ENCODE results near the gene CLDN22. TPM values are rescaled to one million over a fixed set of nuclear protein-coding genes. Genes with fewer than 3 reads are reported as not detected.

Gene CLDN22
- total and polyA plus RNA-seq, 2 of the 8 experiments (the other 6 are each of a cell fraction or from before 2014, with no cell fraction given): not detected

GRCh38 chr4:183358215-183358755 is 38.2 kb upstream of the CLDN22 start:
- Histone ChIP-seq H4K8ac (ENCODE audit: extremely low read depth, insufficient read depth, low read length) (no peak overlapping the region), H4K20me1 (replicated peaks in 1 of 2; ENCODE audit: control insufficient read depth in 1 of 2, insufficient read depth in 2 of 2, low read length in 2 of 2) (no peaks in the 10 kb centered on the region), H3K23me2 (ENCODE audit: low read depth, low read length) (no peaks in the 10 kb centered on the region), H4K91ac (replicated peaks; ENCODE audit: insufficient read length, low read length) (no peak overlapping the region), H3K4me2 (ENCODE audit: insufficient read depth in 1 of 2, low read depth in 2 of 2, low read length in 2 of 2) (no peak overlapping the region), H3K23ac (ENCODE audit: insufficient read length) (no peak overlapping the region), H2AK5ac (ENCODE audit: low read depth, low read length) (no peak overlapping the region), H3K56ac (replicated peaks; ENCODE audit: insufficient read length, low read depth, low read length) (no peak overlapping the region), H2BK5ac (ENCODE audit: low read depth, low read length) (no peak overlapping the region), H2AFZ (ENCODE audit: low read length) (no peak overlapping the region), H2BK12ac (ENCODE audit: low read depth, low read length) (no peak overlapping the region), H3K79me2 (ENCODE audit: control insufficient read depth in 1 of 2, insufficient read depth in 2 of 2, low read length in 2 of 2) (no peaks in the 10 kb centered on the region), H3K4me3 (ENCODE audit: extremely low read depth in 1 of 4, insufficient read depth in 2 of 4, low read depth in 3 of 4, low read length in 4 of 4) (no peak overlapping the region), H3K14ac (ENCODE audit: insufficient read length) (no peak overlapping the region), H3K79me1 (ENCODE audit: low read depth, low read length) (no peaks in the 10 kb centered on the region), H3K18ac (ENCODE audit: extremely low read depth, low read length) (no peak overlapping the region), H3K27ac (ENCODE audit: low read depth, low read length) (no peak overlapping the region), H3K4me1 (replicated peaks in 1 of 4; ENCODE audit: control insufficient read depth in 3 of 4, insufficient read depth in 4 of 4, low read length in 3 of 4) (peaks cover 0 to 3% (median 1%) of the 10 kb centered on the region in 4 experiments; a peak in 3 of 7 replicates), H3K9me3 (ENCODE audit: insufficient read depth in 2 of 2, low read depth in 1 of 2, low read length in 1 of 2) (no peaks in the 10 kb centered on the region), H3K36me3 (ENCODE audit: control insufficient read depth in 2 of 4, insufficient read depth in 4 of 4, low read length in 3 of 4) (no peaks in the 10 kb centered on the region), H2BK15ac (ENCODE audit: low read length) (no peak overlapping the region), H2BK120ac (replicated peaks; ENCODE audit: low read depth, low read length) (no peak overlapping the region), H3K27me3 (replicated peaks in 1 of 4; ENCODE audit: control insufficient read depth in 3 of 4, extremely low read depth in 1 of 4, insufficient read depth in 3 of 4, low read length in 3 of 4) (no peaks in the 10 kb centered on the region), H3K4ac (replicated peaks; ENCODE audit: insufficient read length, low read depth, low read length) (no peak overlapping the region), H4K5ac (ENCODE audit: insufficient read length, low read depth, low read length) (no peak overlapping the region), H2BK20ac (ENCODE audit: low read length) (no peak overlapping the region), H3K9ac (replicated peaks in 1 of 4; ENCODE audit: extremely low read depth in 1 of 4, low read depth in 3 of 4, low read length in 3 of 4) (no peak overlapping the region)
- DNase-seq (ENCODE audit: low read depth in 1 of 2, low spot score in 2 of 2) (no peak), FAIRE-seq (no peak)
- ChIA-PET CTCF (ENCODE audit: partially characterized antibody) (interaction anchor here (0.9 to 2.4 kb wide), 3 partner anchors 44 to 285 kb away, joined by 3 to 7 read pairs (median 3); no protein-coding TSS in a partner anchor), POLR2A (ENCODE audit: partially characterized antibody) (no interaction called here)
- 92% methylated on average over 13 of the region's 13 CpGs; no CpG with 5 or more reads in 1 of the 2 experiments for WGBS, 2 experiments (ENCODE audit: extremely low coverage in 1 of 2, insufficient coverage in 1 of 2, insufficient read length in 1 of 2, insufficient replicate concordance in 2 of 2, low coverage in 1 of 2, low lambda C conversion rate in 2 of 2, missing lambda C conversion rate in 1 of 2)
- TF ChIP-seq BRCA1 (IDR thresholded peaks at IDR 0.05; ENCODE audit: low read depth, low read length) (no peak), ZNF274 (IDR thresholded peaks at IDR 0.05; ENCODE audit: borderline replicate concordance, extremely low read depth, low read length) (no peak), SUZ12 (IDR thresholded peaks at IDR 0.05; ENCODE audit: low read length) (no peak), CREB1 (IDR thresholded peaks at IDR 0.05) (no peak), JUN (IDR thresholded peaks at IDR 0.05; ENCODE audit: low read depth, low read length) (no peak), MAX (IDR thresholded peaks at IDR 0.05) (no peak), ATF3 (IDR thresholded peaks at IDR 0.05; ENCODE audit: insufficient read depth, low read depth, low read length) (no peak)

All from H1 (cell line).